IMR-90 (cell line): ENCODE measurements around the gene ZMYND10. TPM values are rescaled to one million over a fixed set of nuclear protein-coding genes. Genes with fewer than 3 reads are reported as not detected.

ENCODE experiments used
- ATAC-seq: fragments of 200-7000 bp; cut with Tn5 transposase; 2 replicates; pipeline ENCODE4 v1.9.1; 2020; ENCODE audit warnings: low read depth, mild to moderate bottlenecking, moderate library complexity
- BruUV-seq: library from RNA; stranded (reverse); fragments of 400-500 nt; replicated peaks from 2 replicates; lab custom pipeline; 2021; lab: Mats Ljungman, UMichigan
- CTCF ChIA-PET: fragments of 300-600 bp; formaldehyde crosslinking; extraction: SDS; loops from one replicate; lab custom pipeline; 2021; ENCODE audit warnings: antibody characterized with exemption; lab: Yijun Ruan, JAX
- POLR2A ChIA-PET: fragments of 300-600 bp; sonication (Branson Sonifier 250); formaldehyde crosslinking; loops from one replicate; lab custom pipeline; 2022; ENCODE audit warnings: antibody characterized with exemption; ENCODE audit not compliant: unreplicated experiment; lab: Charles Lee
- DNase-seq: peaks from one replicate; pipeline ENCODE4 v3.0.0; 2013
- H2AFZ ChIP-seq: replicated peaks from 2 replicates; pipeline ENCODE3; 2013; ENCODE audit warnings: low read length, mild to moderate bottlenecking; ENCODE audit not compliant: poor library complexity
- H2AK5ac ChIP-seq: 2 replicates; pipeline ENCODE4 v1.6.1; 2013; ENCODE audit warnings: low read depth, low read length, inconsistent platforms
- H2AK9ac ChIP-seq: replicated peaks from 2 replicates; pipeline ENCODE3; 2013; ENCODE audit warnings: mild to moderate bottlenecking, low read depth, low read length, moderate library complexity; ENCODE audit not compliant: poor library complexity
- H2BK120ac ChIP-seq: 2 replicates; pipeline ENCODE4 v1.6.1; 2013; ENCODE audit warnings: low read depth, low read length, inconsistent platforms
- H2BK15ac ChIP-seq: 3 replicates; pipeline ENCODE4 v1.6.1; 2013; ENCODE audit warnings: low read depth, low read length, inconsistent platforms
- H2BK20ac ChIP-seq: 2 replicates; pipeline ENCODE4 v1.6.1; 2013; ENCODE audit warnings: low read depth, mild to moderate bottlenecking, inconsistent platforms, low read length, moderate library complexity
- H2BK5ac ChIP-seq: 2 replicates; pipeline ENCODE4 v1.6.1; 2013; ENCODE audit warnings: mild to moderate bottlenecking, low read depth, low read length, inconsistent platforms; ENCODE audit not compliant: poor library complexity, severe bottlenecking
- H3K14ac ChIP-seq: replicated peaks from 2 replicates; pipeline ENCODE4 v1.6.1; 2013; ENCODE audit warnings: low read depth, low read length, inconsistent platforms
- H3K18ac ChIP-seq: 2 replicates; pipeline ENCODE4 v1.6.1; 2013; ENCODE audit warnings: low read depth, low read length, control low read depth
- H3K23ac ChIP-seq: 2 replicates; pipeline ENCODE4 v1.6.1; 2013; ENCODE audit warnings: low read depth, low read length, inconsistent platforms
- H3K27ac ChIP-seq: 2 replicates; pipeline ENCODE4 v1.5.1; 2013; ENCODE audit warnings: mild to moderate bottlenecking, control low read depth, low read length; ENCODE audit not compliant: insufficient read depth
- H3K27me3 ChIP-seq: 2 replicates; pipeline ENCODE4 v1.6.1; 2013; ENCODE audit warnings: low read length; ENCODE audit not compliant: control insufficient read depth, insufficient read depth
- H3K36me3 ChIP-seq: 2 replicates; pipeline ENCODE4 v1.6.1; 2013; ENCODE audit warnings: low read length, mixed read lengths; ENCODE audit not compliant: control insufficient read depth, insufficient read depth
- H3K4ac ChIP-seq: 2 replicates; pipeline ENCODE4 v1.6.1; 2013; ENCODE audit warnings: low read depth, low read length, inconsistent platforms
- H3K4me1 ChIP-seq: 2 replicates; pipeline ENCODE4 v1.6.1; 2013; ENCODE audit warnings: low read length, mixed read lengths; ENCODE audit not compliant: control insufficient read depth, insufficient read depth
- H3K4me2 ChIP-seq: 2 replicates; pipeline ENCODE4 v1.6.1; 2013; ENCODE audit warnings: low read depth, mild to moderate bottlenecking, control low read depth, low read length, moderate library complexity
- H3K4me3 ChIP-seq: 2 replicates; pipeline ENCODE4 v1.5.1; 2013; ENCODE audit warnings: low read depth, mild to moderate bottlenecking, control low read depth, low read length, moderate library complexity; ENCODE audit not compliant: insufficient read depth
- H3K56ac ChIP-seq: 2 replicates; pipeline ENCODE4 v1.6.1; 2013; ENCODE audit warnings: low read length, inconsistent platforms; ENCODE audit not compliant: insufficient read depth; ENCODE audit errors: extremely low read depth
- H3K79me1 ChIP-seq, 2 experiments: 2 replicates each; pipeline ENCODE4 v1.6.1; 2013; ENCODE audit warnings: low read length in 2 of 2, inconsistent platforms in 1 of 2, low read depth in 1 of 2
- H3K9ac ChIP-seq: 2 replicates; pipeline ENCODE4 v1.6.1; 2013; ENCODE audit warnings: low read depth, low read length, control low read depth
- H3K9me1 ChIP-seq: 2 replicates; pipeline ENCODE4 v1.6.1; 2013; ENCODE audit warnings: low read length, inconsistent platforms; ENCODE audit not compliant: insufficient read depth
- H3K9me3 ChIP-seq: 2 replicates; pipeline ENCODE4 v1.6.1; 2013; ENCODE audit warnings: low read length; ENCODE audit not compliant: control insufficient read depth, insufficient read depth
- H4K20me1 ChIP-seq: 2 replicates; pipeline ENCODE4 v1.6.1; 2013; ENCODE audit warnings: low read length, inconsistent platforms; ENCODE audit not compliant: insufficient read depth
- H4K5ac ChIP-seq: 2 replicates; pipeline ENCODE4 v1.6.1; 2013; ENCODE audit warnings: mild to moderate bottlenecking, low read depth, low read length, control low read depth
- H4K8ac ChIP-seq, 2 experiments: 2 replicates each; pipeline ENCODE4 v1.6.1; 2013; ENCODE audit warnings: low read depth in 2 of 2, low read length in 2 of 2, control low read depth in 1 of 2, inconsistent platforms in 1 of 2
- H4K91ac ChIP-seq: 2 replicates; pipeline ENCODE4 v1.6.1; 2013; ENCODE audit warnings: low read depth, low read length, inconsistent platforms; ENCODE audit not compliant: insufficient read depth
- CEBPB ChIP-seq: IDR thresholded peaks from 2 replicates; pipeline ENCODE4 v1.6.1; 2012; ENCODE audit warnings: low read depth, low read length, improper control_type of control experiment
- CTCF ChIP-seq: conservative IDR thresholded peaks from 2 replicates; pipeline ENCODE4 v1.5.1; 2012; ENCODE audit warnings: mild to moderate bottlenecking, low read depth, low read length, improper control_type of control experiment
- FOS ChIP-seq: fragments of 150-350 bp; IDR thresholded peaks from 2 replicates; pipeline ENCODE4 v1.6.1; 2016; ENCODE audit warnings: low read depth, low read length
- WGBS, 2 experiments: methylation state at CpG; one replicate each; pipeline versions ENCODE4 v1.1.5 to v1.1.7; 2013; ENCODE audit warnings: missing lambda C conversion rate in 2 of 2; ENCODE audit not compliant: insufficient read length in 1 of 2; ENCODE audit errors: extremely low coverage in 2 of 2; 5-methylcytosine and 5-hydroxymethylcytosine counted together
- dilution Hi-C: fragments of 300-500 bp; cut with HindIII; formaldehyde crosslinking; loops from one replicate; pipeline ENCODE4 v1.14.3; 2018; ENCODE audit warnings: low sequenced_read_pairs; ENCODE audit not compliant: unreplicated experiment
- in situ Hi-C: fragments of 300-500 bp; cut with MboI; formaldehyde crosslinking; loops from 3 replicates; pipeline ENCODE4 v1.14.3; 2019; ENCODE audit warnings: low sequenced_read_pairs, inconsistent platforms, mixed read lengths
- intact Hi-C: fragments of 100-400 bp; cut with micrococcal nuclease; formaldehyde crosslinking; loops from 2 replicates; pipeline ENCODE4 v1.10.0; 2022
- polyA plus RNA-seq, 3 experiments: library from polyadenylated mRNA; depleted of rRNA; stranded (reverse); fragments of >200 nt; gene quantifications; 2 replicates each; pipeline ENCODE4 v1.2.3, GENCODE V29; 2012; ENCODE audit warnings: low replicate concordance in 1 of 3
- total RNA-seq: library from RNA; depleted of rRNA; stranded (reverse); fragments of >200 nt; gene quantifications from 2 replicates; pipeline ENCODE4 v1.2.3, GENCODE V29; 2012

Gene ZMYND10
- total and polyA plus RNA-seq, 2 of the 4 experiments (the other 2 are of a cell fraction): 1.1 to 1.4 TPM

GRCh38 chr3:50342813-50343633, 2.5 kb downstream of the ZMYND10 start:
- dilution Hi-C loops: no loop called here
- Histone ChIP-seq H4K8ac (no peak overlapping the region), H4K91ac (no peak overlapping the region), H2BK15ac (no peak overlapping the region), H3K14ac (no peak overlapping the region), H3K4me1 (peaks cover 16% of the 10 kb centered on the region), H4K5ac (no peak overlapping the region), H3K56ac (no peak overlapping the region), H2BK20ac (no peak overlapping the region), H3K18ac (no peak overlapping the region), H4K20me1 (peaks cover 2% of the 10 kb centered on the region), H3K27ac (no peak overlapping the region), H3K9me1 (peaks cover 11% of the 10 kb centered on the region), H3K4ac (no peak overlapping the region), H3K4me2 (no peak overlapping the region), H2BK120ac (no peak overlapping the region), H2AK9ac (no peak overlapping the region), H3K27me3 (no peaks in the 10 kb centered on the region), H2BK5ac (no peak overlapping the region), H3K9ac (no peak overlapping the region), H2AFZ (no peak overlapping the region), H3K9me3 (no peaks in the 10 kb centered on the region), H3K36me3 (peaks cover 3% of the 10 kb centered on the region; the same call in 1 of the 2 replicates), H3K23ac (no peak overlapping the region), H2AK5ac (no peak overlapping the region), H3K4me3 (no peak overlapping the region), H3K79me1 (peaks cover 6 to 27% of the 10 kb centered on the region in 2 experiments; a peak in 3 of 4 replicates)
- no peak for TF ChIP-seq FOS
- TF ChIP-seq CEBPB: no peak
- no peak for TF ChIP-seq CTCF
- POLR2A ChIA-PET: no interaction called here
- intact Hi-C loops: no loop called here
- BruUV-seq: no TSS peak
- DNase-seq (no peak), ATAC-seq (no peak)
- CTCF ChIA-PET: no interaction called here
- 90% methylated on average over 7 of the region's 13 CpGs; no CpG with 5 or more reads in 1 of the 2 experiments for WGBS, 2 experiments
- in situ Hi-C loops: loop anchor here (25.0 kb wide), 3 partner anchors 1044 to 1819 kb away; partner anchors contain the start of genes ABHD14B, GPR62, MANF and PCBP4
